ACC112 (cell line): ENCODE measurements around the gene OR1J1.

ENCODE experiments used
- H2AFZ ChIP-seq: fragments of 200-600 bp; sonication (generic); one replicate; pipeline ENCODE4 v1.6.0; 2017; ENCODE audit warnings: antibody characterized with exemption, low read length; ENCODE audit not compliant: unreplicated experiment
- H3K27ac ChIP-seq: fragments of 200-600 bp; sonication (generic); 2 replicates; pipeline ENCODE4 v1.5.1; 2014; ENCODE audit warnings: low read depth, mild to moderate bottlenecking, antibody characterized with exemption, low read length, moderate library complexity
- H3K27me3 ChIP-seq: fragments of 200-600 bp; sonication (generic); 2 replicates; pipeline ENCODE4 v1.6.1; 2014; ENCODE audit warnings: mild to moderate bottlenecking, antibody characterized with exemption, low read length, moderate library complexity, mixed read lengths; ENCODE audit not compliant: insufficient read depth
- H3K36me3 ChIP-seq: fragments of 200-600 bp; sonication (generic); 2 replicates; pipeline ENCODE4 v1.6.1; 2016; ENCODE audit warnings: mild to moderate bottlenecking, antibody characterized with exemption, low read length, moderate library complexity, mixed read lengths; ENCODE audit not compliant: insufficient read depth
- H3K4me1 ChIP-seq: fragments of 200-600 bp; sonication (generic); one replicate; pipeline ENCODE4 v1.6.1; 2016; ENCODE audit warnings: low read length, mixed read lengths; ENCODE audit not compliant: insufficient read depth, unreplicated experiment, control insufficient read depth
- H3K4me3 ChIP-seq: fragments of 200-600 bp; sonication (generic); 2 replicates; pipeline ENCODE4 v1.5.1; 2014; ENCODE audit warnings: mild to moderate bottlenecking, low read depth, low read length
- H3K79me2 ChIP-seq: fragments of 200-600 bp; sonication (generic); one replicate; pipeline ENCODE4 v1.6.0; 2016; ENCODE audit warnings: low read length; ENCODE audit not compliant: control insufficient read depth, unreplicated experiment, insufficient read depth

The OR1J1 gene

GRCh38 chr9:122445155-122445749, 32.5 kb downstream of the OR1J1 start:
- no peaks in the 10 kb centered on the region for H3K79me2 ChIP-seq
- H3K4me3 ChIP-seq = peak overlapping the region; percentile 45; the same call in 1 of the 2 replicates
- H2AFZ ChIP-seq = peak overlapping the region; percentile 64
- peaks cover 44% of the 10 kb centered on the region for H3K4me1 ChIP-seq
- H3K27me3 ChIP-seq = no peaks in the 10 kb centered on the region
- no peaks in the 10 kb centered on the region for H3K36me3 ChIP-seq
- H3K27ac ChIP-seq = peak overlapping the region; percentile 95

DNA sequence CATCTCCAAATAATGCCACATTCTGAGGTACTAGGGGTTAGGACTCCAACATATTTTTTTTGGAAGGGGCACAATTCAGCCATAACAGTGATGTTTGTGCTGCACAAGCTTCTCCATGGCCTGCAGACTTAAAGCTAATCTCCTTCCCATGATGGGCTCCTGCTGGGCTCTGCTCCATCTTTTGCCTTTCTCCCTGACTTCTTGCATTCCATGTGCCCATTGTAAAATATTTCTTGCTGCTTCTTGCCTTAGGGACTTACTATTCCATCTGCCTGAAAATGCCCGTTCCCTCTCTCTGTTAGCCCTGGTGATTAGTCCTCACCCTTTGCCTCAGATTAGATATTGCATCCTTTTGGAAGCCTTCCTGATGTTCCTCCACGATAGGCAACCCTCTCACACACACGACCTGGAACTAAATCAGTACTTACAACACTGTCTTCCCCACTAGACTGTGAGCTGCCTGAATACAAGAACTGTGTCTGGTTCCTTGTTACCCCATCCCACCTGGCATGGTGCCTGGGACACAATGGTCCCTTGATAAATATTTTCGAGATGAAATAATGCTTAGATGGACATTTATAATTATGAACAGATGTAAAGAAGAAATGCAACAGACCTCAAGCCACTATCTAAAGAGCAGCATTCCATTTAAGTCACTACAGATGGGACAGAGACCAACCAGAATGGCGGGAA, 33.5 kb downstream of the OR1J1 start:
- H3K27me3 ChIP-seq = no peaks in the 10 kb centered on the region
- peak overlapping the region; percentile 95 for H3K27ac ChIP-seq
- H3K79me2 ChIP-seq = no peaks in the 10 kb centered on the region
- H3K36me3 ChIP-seq = no peaks in the 10 kb centered on the region
- H3K4me3 ChIP-seq = peak overlapping the region; percentile 45
- peaks cover 44% of the 10 kb centered on the region for H3K4me1 ChIP-seq
- H2AFZ ChIP-seq = peak overlapping the region; percentile 5

- H3K79me2 ChIP-seq = no peaks in the 10 kb centered on the region
- no peak overlapping the region for H3K4me3 ChIP-seq
- no peaks in the 10 kb centered on the region for H3K36me3 ChIP-seq
- H3K27ac ChIP-seq = no peak overlapping the region
- H3K27me3 ChIP-seq = no peaks in the 10 kb centered on the region
- H3K4me1 ChIP-seq = peaks cover 44% of the 10 kb centered on the region
- no peak overlapping the region for H2AFZ ChIP-seq
These were observed 35.2 kb downstream of the OR1J1 start for GRCh38 chr9:122442568-122442967.
